ENCODE results near the gene EXOSC2.

- TF ChIP-seq CTCF (optimal IDR thresholded peaks at IDR 0.05 in 1 of 3, IDR thresholded peaks at IDR 0.05 in 1 of 3, conservative IDR thresholded peaks at IDR 0.05 in 1 of 3; ENCODE audit: extremely low read depth in 1 of 3, insufficient read depth in 2 of 3, low read length in 3 of 3) = no peak
- no peak for TF ChIP-seq EZH2 (IDR thresholded peaks at IDR 0.05; ENCODE audit: low read length)
Observed at GRCh38 chr9:130685104-130685503, 8.5 kb upstream of the EXOSC2 start.

All from keratinocyte (primary cell).